ENCODE measurements around the gene TJP2.

The TJP2 gene

DNA sequence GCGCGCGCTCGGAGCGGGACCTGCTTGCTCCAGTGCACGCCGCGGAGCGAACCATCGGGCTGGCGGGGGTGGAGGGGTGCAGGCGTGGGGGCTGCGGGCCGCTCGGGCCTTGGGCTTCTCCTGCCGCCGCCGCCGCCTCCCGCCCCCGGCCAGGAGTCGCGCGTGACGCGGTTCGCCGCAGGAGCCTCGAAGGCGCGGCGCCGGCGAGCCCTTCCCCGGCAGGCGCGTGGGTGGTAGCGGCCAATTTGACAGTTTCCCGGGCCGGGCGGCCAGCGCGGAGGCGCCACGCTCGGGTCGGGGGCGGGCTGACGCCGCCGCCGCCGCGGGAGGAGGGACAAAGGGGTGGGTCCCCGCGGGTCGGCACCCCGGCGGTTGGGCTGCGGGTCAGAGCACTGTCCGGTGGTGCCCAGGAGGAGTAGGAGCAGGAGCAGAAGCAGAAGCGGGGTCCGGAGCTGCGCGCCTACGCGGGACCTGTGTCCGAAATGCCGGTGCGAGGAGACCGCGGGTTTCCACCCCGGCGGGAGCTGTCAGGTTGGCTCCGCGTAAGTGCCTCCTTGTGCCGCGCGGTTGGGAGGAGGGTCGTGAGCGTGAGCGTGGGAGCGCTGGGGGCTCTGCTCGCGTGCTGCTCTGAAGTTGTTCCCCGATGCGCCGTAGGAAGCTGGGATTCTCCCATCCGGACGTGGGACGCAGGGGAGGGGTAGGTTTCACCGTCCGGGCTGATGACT is at the start of gene TJP2:
Gene TJP2, plus strand, starts transcription at position 387 of the 725 bp plus-strand sequence. Its CDS starts 96 bp downstream, at position 483.
- DNase-seq: peak; percentile 26 to 42

- no peak for DNase-seq
Measured at GRCh38 chr9:69130456-69131441, 43.3 kb upstream of the TJP2 start.

GRCh38 chr9:69131682-69132081 is 42.4 kb upstream of the TJP2 start:
- no peak for DNase-seq

GRCh38 chr9:69132361-69132760 is 41.7 kb upstream of the TJP2 start:
- DNase-seq: no peak

DNA sequence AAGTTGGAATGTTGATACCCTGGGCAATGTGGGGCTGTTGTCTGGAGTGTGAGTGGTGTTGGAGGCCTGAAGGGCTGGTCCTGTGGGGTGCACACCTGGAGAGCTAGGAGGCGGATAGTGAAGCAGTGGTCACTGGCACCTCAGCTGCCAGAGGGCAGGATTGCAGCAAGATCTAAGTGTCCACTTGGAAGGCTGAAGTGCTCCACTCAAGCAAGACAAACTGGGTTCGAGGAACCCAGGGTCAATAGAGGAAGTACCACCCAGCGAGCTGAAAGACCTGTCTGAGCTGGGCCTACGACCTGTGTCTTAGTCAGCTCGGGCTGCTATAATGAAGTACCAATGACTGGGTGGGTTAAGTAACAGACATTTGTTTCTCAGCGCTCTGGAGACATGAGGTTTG is 39.7 kb upstream of the TJP2 start:
- DNase-seq: no peak

- DNase-seq: no peak
Measured at GRCh38 chr9:69136185-69136584, 37.9 kb upstream of the TJP2 start.

GRCh38 chr9:69136779-69137178 is 37.3 kb upstream of the TJP2 start:
- DNase-seq: no peak

DNA sequence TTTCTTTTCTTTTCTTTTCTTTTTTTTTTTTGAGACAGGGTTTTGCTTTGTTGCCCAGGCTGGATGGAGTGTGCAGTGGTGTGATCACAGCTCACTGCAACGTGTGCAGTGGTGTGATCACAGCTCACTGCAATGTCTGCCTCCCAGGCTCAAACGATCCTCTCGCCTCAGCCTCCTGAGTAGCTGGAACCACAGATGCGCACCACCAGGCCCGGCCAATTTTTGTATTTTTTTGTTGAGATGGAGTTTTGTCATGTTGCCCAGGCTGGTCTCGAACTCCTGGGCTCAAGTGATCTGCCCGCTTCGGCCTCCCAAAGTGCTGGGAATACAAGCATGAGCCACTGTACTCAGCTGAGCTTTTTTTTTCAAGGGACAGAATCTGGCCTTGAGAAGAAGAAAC is 36.8 kb upstream of the TJP2 start:
- DNase-seq: no peak

- no peak for DNase-seq
Measured at GRCh38 chr9:69139596-69139995, 34.5 kb upstream of the TJP2 start.

DNA sequence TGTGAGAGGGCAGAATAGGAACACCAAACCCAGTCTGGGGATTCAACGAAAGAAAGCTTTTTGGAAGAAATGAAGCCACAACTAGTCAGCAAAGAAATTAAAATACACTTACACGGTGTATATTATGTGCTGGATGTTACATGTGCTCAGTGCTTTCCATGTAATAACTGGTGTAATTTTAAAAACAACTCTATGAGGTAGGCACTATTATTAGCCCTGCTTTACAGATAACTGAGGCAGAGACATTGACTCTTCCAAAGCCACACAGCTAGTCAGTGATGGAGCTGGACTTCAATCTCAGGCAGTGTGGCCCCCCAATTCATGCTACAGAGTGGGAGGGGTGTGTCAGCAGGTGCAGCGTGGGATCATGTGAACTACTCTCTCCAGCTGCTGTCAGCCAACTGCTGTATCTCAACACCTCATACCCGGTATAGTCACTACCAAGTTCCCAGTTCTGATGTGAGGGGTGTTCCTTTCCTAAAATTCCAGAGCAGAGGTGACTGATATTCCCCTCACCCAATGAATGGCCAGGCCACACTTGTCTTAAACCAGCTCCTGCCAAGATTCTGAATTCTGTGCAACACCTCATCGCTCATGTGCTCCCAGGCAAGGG is 33.8 kb upstream of the TJP2 start:
- DNase-seq: no peak

DNA sequence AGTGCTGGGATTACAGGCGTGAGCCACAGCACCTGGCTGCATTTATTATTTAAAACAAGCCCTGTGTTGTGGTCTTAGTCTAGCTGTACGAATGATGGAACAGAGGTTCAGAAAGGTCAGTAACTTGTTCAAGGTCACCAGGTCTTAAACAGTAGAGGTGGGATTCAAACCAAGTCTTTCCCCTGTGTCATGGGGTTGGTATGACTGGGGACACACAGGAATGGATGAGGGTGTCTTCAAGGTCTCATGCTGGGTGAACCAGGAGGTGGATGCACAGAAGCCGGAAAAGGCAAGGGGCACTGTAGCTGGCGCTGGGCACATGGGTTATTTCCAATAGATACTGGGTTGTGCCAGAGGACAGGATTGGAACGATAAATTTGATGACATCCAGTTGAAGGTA is 32.2 kb upstream of the TJP2 start:
- no peak for DNase-seq

GRCh38 chr9:69143291-69143690 is 30.8 kb upstream of the TJP2 start:
- no peak for DNase-seq

- DNase-seq: no peak
Measured at GRCh38 chr9:69145144-69145715, 28.8 kb upstream of the TJP2 start.

DNA sequence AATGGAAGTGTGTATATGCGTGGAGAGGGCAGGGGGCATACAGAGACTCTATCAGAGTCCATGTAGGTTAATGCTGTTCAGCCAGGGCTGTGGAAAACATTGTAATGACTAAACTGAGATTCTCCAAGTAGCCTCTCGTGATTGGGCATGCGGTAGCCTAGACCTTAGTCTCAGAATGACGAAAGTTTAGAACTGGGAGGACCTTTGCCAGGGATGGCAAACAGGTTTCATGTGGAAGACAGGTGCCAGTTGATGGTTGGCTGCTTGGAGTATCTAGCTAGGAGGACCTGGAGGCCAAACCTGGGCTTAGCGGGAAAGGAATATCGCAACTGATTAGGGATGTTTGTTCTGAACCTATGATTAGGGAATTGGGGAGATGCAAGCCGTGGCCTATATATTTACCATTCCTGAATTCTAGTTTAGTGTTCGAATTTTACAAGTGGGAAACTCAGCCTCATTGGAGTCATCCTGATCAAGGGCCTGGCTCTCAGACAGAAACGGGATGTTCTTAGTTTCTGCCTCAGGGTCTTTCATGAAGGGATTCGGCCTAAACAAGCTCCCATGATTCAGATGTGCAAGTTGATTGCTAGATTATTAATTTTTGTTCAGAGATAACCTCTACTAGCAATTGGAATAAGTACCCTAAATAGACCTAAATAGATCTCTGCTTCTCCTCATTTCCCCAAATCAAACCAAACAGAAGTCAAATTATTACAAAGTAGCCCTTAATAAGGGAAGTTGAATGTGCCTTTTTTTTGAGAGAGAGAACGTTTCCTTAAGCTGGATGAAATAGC is 26.8 kb upstream of the TJP2 start:
- no peak for DNase-seq

DNA sequence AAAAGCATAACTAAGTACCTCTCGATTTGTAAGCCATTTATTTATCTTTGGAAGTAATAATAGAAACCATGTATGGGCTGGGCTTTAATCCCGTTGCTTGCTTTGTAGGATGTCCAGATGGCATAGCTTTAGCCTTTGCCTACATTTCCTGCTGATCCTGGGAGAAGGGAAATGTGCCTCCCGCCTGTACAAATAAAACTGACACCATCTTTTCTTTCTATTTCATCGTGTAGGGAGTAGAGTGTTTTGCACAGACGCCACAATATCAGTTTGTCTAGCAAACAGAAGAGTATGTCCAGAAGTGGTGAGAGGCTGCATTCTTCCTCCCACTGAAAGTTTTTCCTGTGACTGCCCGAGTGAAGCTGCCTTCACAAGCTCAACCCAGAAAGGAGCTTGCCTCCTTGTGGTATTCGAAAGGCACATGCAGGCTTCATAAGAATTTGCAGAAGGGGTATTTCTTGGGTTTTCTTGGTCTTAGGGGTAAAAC is 24.7 kb upstream of the TJP2 start:
- DNase-seq: no peak

DNA sequence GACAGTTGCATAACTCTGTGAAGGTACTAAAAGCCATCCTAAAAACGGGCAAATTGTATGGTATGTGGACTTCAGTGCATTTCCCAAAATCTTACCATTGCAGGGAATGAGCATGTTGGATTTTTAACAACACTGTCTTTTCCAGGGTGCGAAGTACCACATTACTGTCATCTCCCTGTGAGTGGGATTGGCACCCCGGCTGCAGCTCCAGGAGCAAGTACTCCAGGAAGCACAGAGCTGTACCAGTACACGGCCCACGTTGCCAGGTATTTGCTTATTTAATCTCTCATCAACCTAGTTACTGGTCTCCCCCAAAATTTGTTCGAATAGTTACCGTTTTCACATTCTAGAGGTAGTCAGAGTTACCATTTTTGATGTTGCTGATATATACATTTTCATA is 22.6 kb upstream of the TJP2 start:
- no peak for DNase-seq

GRCh38 chr9:69153707-69154521 is 20.2 kb upstream of the TJP2 start:
- no peak for DNase-seq

DNA sequence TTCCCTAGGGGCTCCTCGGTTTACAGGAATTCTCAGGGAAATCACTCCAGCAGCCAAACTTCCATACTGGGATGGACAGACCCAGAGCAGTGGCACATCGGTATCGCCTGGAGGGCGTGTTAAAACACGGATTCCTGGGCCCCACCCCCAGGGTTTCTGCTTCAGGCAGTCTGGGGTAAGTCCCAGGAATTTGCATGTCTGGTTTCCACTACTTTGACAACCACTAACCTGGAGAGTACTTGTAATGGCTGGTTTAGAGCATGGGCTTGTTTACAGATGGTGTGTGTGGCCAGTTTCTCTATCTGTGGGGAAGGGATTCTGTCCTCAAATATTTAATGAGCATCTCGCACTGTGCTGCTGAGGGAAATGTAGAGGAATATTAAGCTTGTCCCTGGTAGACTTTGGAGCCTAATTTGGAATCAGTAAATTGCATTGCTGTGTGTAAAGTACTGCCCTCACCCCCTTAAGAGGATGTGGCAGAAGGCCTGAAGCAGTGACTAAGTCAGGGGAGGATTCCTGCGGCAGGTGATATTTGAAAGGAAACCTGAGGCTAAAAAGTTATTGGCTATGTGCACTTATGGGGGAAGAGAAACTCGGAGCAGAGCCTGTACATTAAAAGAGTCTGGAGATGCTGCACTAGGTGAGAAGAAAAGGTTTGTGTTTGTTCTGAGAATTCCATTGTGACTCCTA is 18.6 kb upstream of the TJP2 start:
- DNase-seq: no peak

GRCh38 chr9:69157751-69158466 is 16.2 kb upstream of the TJP2 start:
- no peak for DNase-seq

- DNase-seq: no peak
Measured at GRCh38 chr9:69158471-69158870, 15.6 kb upstream of the TJP2 start.

Measured in CD4-positive, alpha-beta T cell treated with Interferon alpha-2 for 1 hour (primary cell).